ENCODE data around the gene EML6.

The EML6 gene

GRCh38 chr2:54952425-54952824, 229.0 kb downstream of the EML6 start:
- TF ChIP-seq GATA1 (IDR thresholded peaks at IDR 0.05; ENCODE audit: low read depth, low read length) (no peak), POLR2A (IDR thresholded peaks at IDR 0.05; ENCODE audit: low read length) (no peak)
- no peak for DNase-seq

GRCh38 chr2:54952978-54953456, 229.6 kb downstream of the EML6 start:
- TF ChIP-seq POLR2A (IDR thresholded peaks at IDR 0.05; ENCODE audit: low read length) (no peak), GATA1 (IDR thresholded peaks at IDR 0.05; ENCODE audit: low read depth, low read length) (no peak)
- DNase-seq, result no peak

- TF ChIP-seq GATA1 (IDR thresholded peaks at IDR 0.05; ENCODE audit: low read depth, low read length) (no peak), POLR2A (IDR thresholded peaks at IDR 0.05; ENCODE audit: low read length) (no peak)
- DNase-seq, result no peak
Observed at GRCh38 chr2:54954158-54954557, 230.7 kb downstream of the EML6 start.

GRCh38 chr2:54954705-54955357, 231.4 kb downstream of the EML6 start:
- TF ChIP-seq POLR2A (IDR thresholded peaks at IDR 0.05; ENCODE audit: low read length) (no peak), GATA1 (IDR thresholded peaks at IDR 0.05; ENCODE audit: low read depth, low read length) (no peak)
- DNase-seq, result no peak

GRCh38 chr2:54955358-54956110, 232.1 kb downstream of the EML6 start:
- DNase-seq, result peak; percentile 60 to 69
- TF ChIP-seq GATA1 (IDR thresholded peaks at IDR 0.05; ENCODE audit: low read depth, low read length), result no peak
- peak; percentile 29 for TF ChIP-seq POLR2A (IDR thresholded peaks at IDR 0.05; ENCODE audit: low read length)

GRCh38 chr2:54956111-54956627, 232.7 kb downstream of the EML6 start:
- peak in 1 of 2 experiments; percentile 25 for DNase-seq
- TF ChIP-seq POLR2A (IDR thresholded peaks at IDR 0.05; ENCODE audit: low read length) (no peak), GATA1 (IDR thresholded peaks at IDR 0.05; ENCODE audit: low read depth, low read length) (no peak)

GRCh38 chr2:54957321-54957999, 234.0 kb downstream of the EML6 start:
- no peak for DNase-seq
- TF ChIP-seq POLR2A (IDR thresholded peaks at IDR 0.05; ENCODE audit: low read length), result no peak
- TF ChIP-seq GATA1 (IDR thresholded peaks at IDR 0.05; ENCODE audit: low read depth, low read length), result no peak

GRCh38 chr2:54958717-54959371, 235.4 kb downstream of the EML6 start:
- TF ChIP-seq POLR2A (IDR thresholded peaks at IDR 0.05; ENCODE audit: low read length) (no peak), GATA1 (IDR thresholded peaks at IDR 0.05; ENCODE audit: low read depth, low read length) (no peak)
- DNase-seq, result no peak

- no peak for TF ChIP-seq GATA1 (IDR thresholded peaks at IDR 0.05; ENCODE audit: low read depth, low read length)
- TF ChIP-seq POLR2A (IDR thresholded peaks at IDR 0.05; ENCODE audit: low read length), result no peak
- DNase-seq, result no peak
Observed at GRCh38 chr2:54960164-54960563, 236.7 kb downstream of the EML6 start.

GRCh38 chr2:54962511-54962910, 239.0 kb downstream of the EML6 start:
- DNase-seq, result no peak
- no peak for TF ChIP-seq POLR2A (IDR thresholded peaks at IDR 0.05; ENCODE audit: low read length)
- TF ChIP-seq GATA1 (IDR thresholded peaks at IDR 0.05; ENCODE audit: low read depth, low read length), result no peak

GRCh38 chr2:54962935-54963440, 239.5 kb downstream of the EML6 start:
- DNase-seq, result no peak
- TF ChIP-seq GATA1 (IDR thresholded peaks at IDR 0.05; ENCODE audit: low read depth, low read length), result no peak
- TF ChIP-seq POLR2A (IDR thresholded peaks at IDR 0.05; ENCODE audit: low read length), result no peak

GRCh38 chr2:54963476-54963875, 240.0 kb downstream of the EML6 start:
- no peak for TF ChIP-seq GATA1 (IDR thresholded peaks at IDR 0.05; ENCODE audit: low read depth, low read length)
- no peak for TF ChIP-seq POLR2A (IDR thresholded peaks at IDR 0.05; ENCODE audit: low read length)
- no peak for DNase-seq

GRCh38 chr2:54964271-54964670, 240.8 kb downstream of the EML6 start:
- no peak for DNase-seq
- TF ChIP-seq POLR2A (IDR thresholded peaks at IDR 0.05; ENCODE audit: low read length), result no peak
- TF ChIP-seq GATA1 (IDR thresholded peaks at IDR 0.05; ENCODE audit: low read depth, low read length), result no peak
